HG02943 (cell line): Measurements from ENCODE around the gene CDK17.
"Not testable (repeated sequence)": the region's sequence is repeated elsewhere in the genome, so short reads cannot be mapped to it uniquely, and the experiment has no call there.

Experiments used
- ATAC-seq: cut with Tn5 transposase; IDR thresholded peaks from one replicate; pipeline ENCODE4 v1.9.1; 2021; ENCODE audit warnings: mild to moderate bottlenecking, low read depth, moderate library complexity; ENCODE audit not compliant: unreplicated experiment

Gene CDK17

DNA sequence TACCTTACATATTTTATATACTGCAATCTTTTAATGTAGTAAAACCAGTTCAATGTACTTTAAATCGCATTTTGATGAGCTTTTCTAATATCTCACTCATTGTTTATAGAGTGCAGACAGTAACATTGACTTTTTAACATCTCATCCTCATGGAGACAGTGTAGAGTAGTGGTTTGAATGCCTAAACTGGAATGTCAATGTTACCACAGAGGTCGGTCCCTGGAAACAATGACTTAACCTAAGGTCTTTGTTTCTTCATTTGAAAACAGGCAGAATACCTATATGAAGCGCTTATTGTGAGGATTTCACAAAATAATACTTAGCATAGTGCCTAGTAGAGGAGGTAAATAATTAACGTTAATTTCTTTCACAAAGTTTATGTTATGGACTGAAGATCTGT lies 5.0 kb downstream of the CDK17 start:
- no peak for ATAC-seq

DNA sequence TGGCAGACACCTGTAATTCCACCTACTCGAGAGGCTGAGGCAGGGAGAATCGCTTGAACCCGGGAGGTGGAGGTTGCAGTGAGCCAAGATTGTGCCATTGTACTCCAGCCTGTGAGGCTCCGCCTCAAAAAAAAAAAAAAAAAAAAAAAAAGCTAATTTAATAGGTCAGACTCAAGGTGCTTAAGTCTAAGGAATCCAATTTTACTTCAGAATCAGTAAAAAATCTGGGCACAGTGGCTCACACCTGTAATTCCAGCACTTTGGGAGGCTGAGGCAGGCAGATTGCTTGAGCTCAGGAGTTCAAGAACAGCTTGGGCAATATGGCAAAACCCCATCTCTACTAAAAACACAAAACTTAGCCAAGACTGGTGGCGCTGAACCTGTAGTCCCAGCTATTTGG lies 7.0 kb downstream of the CDK17 start:
- not testable (repeated sequence) for ATAC-seq

DNA sequence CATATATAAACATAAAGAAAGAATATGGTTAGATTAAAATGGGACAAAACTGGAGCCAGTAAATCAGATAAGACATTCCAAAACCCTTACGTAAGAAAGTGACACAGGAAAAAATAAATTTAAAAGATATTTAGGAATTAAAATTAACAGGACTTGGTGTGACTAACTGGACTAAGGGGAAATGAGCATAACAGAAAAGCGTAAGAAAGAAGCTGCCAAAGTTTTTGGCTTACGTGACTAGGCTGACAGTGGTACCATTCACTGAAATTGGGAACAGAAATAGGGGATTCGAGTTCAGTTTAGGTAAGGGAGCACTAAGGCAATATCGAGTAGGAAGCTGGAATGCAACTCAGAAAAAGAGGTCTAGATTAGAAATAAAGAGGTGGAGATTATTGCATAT lies 7.8 kb downstream of the CDK17 start:
- no peak for ATAC-seq

DNA sequence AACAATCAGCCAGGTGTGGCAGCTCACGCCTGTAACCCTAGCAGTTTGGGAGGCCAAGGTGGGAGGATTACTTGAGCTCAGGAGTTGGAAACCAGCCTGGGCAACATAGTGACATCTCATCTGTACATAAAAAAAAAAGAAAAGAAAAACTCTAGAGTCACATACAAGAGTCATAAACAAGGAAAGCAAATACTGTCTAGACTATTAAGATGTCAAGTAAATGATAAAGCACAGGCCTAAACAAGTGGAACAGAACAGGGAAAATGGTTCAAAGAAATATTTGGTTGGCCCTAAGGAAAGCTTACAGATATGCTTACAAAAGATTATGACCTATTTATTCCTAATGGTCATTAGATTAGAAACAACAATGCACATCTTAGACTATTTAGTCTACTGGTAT lies 12.3 kb downstream of the CDK17 start:
- no peak for ATAC-seq

DNA sequence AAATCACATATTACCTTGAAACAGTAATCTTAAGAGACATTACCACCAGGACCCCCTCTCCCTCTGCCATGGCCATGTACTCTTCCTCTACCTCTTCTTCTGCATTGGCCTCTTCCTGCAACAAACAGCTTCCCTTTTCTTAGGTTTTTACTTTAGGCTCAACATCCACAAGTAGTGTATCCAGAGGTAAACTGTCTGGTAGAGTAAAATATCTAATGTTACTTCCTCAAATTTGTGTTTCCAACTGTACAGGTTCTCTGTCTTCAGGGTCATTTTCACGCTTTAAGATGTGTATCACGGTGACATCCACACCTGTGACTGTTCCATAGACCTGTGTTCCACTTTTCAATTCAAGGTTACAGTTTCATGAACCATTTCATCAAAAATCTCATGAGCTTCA lies 13.4 kb downstream of the CDK17 start:
- no peak for ATAC-seq

DNA sequence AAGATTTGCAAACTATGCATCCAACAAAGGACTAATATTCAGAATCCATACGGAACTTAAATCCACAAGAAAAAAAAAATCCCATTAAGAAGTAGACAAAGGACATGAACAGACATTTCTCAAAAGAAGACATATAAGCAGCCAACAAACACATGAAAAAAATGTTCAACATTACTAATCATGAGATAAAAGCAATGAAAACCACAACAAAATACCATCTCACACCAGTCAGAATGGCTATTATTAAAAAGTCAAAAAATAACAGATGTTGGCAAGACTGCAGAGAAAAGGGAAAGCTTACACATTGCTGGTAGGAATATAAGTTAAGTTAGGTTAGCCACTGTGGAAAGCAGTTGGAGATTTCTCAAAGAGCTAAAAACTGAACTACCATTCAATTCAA lies 16.2 kb downstream of the CDK17 start:
- ATAC-seq = no peak

DNA sequence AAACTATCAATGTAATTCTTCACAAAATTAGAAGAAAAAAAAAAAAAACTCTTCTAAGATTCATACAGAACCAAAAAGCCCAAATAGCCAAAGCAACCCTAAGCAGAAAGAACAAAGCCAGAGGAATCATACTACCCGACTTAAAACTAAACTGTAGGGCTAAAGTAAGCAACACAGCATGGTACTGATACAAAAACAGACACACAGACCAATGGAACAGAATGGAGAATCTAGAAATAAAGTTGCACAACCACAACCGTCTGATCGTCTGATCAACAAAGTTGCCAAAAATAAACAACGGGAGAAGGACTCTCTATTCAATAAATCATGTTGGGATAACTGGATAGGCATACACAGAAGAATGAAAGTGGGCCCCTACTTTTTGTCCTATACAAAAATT lies 16.9 kb downstream of the CDK17 start:
- no peak for ATAC-seq

DNA sequence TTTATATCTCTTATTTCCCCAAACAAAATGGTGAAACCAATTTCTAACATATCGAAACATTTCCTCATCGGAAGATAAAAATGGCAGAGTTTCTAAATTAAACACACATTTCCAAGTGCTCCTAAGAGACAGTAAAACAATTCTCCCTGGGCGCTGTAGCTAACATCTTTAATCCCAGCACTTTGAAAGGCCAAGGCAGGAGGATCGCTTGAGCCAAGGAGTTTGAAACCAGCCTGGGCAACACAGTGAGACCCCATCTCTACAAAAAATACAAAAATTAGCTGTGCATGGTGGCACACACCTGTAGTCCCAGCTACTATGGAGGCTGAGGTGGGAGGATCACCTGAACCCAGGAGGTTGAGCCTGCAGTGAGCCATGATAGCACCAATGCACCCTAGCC lies 20.5 kb downstream of the CDK17 start:
- ATAC-seq = not testable (repeated sequence)

DNA sequence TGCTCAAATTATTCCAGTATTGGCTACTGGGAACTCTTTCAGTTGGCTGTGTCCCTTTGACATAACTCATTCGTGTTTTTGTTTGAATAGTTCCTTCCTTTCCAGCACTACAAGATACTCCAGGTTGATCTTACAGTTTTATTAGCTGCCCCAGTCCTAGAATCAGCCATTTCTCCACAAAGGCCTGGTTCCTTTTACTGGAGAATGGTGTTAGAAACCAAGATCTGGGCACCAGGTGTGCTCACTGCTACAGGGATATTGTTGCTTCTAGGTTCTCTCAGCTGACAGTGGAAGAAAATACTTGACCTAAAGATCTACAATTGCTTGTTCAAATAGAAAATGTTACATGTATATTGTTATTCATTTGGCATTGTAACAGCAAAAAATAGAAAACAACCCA lies 21.9 kb downstream of the CDK17 start:
- no peak for ATAC-seq

DNA sequence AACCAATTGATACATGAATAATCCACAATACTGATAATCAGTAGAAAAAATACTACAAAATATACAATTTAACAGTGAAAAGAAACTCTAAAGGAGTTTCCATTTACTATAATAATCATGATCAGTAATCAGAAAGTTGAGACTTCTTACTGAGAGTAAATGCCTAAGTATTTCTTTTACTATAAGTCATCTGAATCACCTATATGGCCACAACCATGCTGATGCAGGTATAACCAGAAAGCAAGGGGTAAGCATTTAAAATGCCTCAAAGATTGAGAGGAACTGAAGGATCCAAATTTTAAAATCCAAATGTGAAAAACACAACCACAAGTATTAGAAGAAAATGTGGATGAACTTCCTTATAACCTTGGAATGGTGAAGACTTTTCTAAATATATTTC lies 23.4 kb downstream of the CDK17 start:
- ATAC-seq = no peak

DNA sequence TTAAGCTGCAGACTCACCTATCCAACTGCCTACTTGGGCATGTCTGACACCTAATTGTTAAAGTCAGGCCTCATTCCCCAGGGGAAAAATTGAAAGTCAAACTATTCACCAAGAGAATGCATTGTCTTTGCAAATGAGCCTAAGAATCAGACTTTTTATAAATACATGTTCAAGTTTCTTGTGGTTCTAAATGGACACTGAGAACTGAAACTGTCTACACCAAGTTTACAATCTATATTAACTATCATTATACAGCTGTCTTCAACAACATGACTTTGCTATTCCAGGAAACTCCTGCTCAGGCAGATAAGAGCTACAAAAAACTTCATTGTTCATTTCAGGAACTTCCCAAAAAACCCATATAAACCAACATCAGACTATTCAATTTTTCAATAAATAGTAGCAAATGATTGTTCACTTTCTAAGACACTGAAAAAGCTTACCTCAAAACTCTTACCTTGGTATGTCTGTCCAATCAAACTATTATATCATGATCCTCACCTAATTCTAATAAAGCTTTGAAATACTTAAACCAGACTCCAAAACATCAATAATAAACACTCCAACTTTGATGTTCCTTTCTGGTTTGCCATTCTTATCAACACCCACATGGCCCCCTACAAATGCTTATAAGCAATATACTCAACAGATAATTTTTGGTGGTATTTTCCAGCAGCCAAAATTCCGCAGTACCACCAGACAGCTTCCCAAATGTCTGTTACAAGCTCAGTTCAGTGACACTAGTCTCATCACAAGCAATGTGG lies 24.2 kb downstream of the CDK17 start:
- ATAC-seq = peak; percentile 78

DNA sequence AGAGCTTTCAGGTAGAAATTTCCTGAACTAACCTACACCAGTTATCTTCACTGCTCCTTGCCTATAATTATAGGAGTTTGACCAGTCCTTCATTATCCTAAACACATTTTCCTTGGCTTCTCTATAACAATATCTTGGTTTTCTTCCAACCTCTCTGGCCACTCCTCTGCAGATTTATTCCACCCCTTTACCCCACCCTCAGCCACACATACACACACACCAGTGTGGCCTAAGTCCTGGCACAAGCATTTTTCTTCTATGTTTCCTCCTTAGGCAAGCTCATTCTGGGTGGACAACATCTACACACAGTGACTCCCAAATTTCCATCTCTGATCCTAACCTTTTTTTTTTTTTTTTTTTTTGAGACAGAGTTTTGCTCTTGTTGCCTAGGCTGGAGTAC lies 25.1 kb downstream of the CDK17 start:
- ATAC-seq = no peak

DNA sequence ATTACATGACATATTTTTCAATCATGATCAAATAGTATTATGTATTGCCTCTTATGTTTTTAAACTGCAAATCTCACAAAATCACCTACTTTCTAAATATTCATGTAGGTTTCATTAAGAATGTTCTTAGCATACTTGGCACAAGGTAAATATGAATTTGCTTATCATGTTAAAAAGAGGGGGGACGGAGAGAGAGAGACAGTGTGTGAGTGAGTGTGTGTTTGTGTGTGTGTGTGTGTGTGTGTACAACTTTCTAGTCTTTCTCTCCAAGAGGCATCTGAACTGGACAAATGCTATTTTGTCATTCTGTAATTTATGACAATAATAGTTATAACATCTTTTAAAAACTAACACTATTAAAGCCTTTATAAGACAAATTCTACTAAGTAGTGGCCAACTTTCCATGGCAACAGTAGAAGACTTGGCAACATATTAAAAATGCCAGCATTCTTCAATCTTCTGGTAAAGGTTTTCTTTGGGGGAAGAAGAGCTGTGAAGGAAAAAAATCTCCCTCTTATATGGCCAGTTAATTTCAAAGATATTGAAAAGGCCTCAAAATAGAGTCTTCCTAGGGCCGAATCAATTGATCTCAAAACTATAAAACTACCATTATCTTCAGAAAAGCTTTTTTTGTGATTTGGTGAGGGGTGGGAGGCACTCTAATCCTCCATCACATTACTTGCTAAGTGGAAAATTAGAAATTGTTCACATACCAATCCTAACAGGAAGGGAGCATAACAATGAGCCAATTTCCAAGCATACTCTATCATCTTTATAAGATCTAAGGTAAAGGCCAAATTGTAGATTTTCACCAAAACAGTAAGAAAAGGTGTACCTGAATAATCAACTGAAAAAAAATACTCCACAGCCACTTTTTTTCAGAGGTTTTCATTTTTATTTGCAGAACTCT lies 28.2 kb downstream of the CDK17 start:
- ATAC-seq = no peak

DNA sequence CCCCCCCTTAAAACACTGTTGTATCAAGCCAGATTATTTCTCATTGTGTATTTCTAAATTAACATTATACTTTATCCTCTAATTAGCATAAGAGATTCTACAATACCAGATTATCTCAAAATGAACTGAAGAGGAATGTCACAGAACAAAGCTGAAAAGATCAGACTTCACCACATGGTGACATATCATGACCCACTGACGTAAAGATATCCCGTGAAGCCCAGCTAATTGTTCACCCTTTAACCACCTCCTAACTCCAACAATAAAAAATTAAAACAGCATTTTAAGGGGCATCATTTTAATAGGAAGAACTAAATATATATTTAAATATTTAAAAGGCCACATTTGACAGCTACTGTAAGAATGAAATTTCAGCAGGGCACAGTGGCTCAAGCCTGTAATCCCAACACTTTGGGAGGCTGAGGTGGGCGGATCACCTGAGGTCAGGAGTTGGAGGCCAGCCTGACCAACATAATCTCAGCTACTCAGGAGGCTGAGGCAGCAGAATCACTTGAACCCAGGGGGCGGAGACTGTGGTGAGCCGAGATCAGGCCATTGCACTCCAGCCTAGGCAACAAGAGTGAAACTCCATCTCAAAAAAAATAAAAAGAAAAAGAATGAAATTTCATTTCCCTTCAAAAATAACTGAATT lies 29.0 kb downstream of the CDK17 start:
- ATAC-seq = no peak

DNA sequence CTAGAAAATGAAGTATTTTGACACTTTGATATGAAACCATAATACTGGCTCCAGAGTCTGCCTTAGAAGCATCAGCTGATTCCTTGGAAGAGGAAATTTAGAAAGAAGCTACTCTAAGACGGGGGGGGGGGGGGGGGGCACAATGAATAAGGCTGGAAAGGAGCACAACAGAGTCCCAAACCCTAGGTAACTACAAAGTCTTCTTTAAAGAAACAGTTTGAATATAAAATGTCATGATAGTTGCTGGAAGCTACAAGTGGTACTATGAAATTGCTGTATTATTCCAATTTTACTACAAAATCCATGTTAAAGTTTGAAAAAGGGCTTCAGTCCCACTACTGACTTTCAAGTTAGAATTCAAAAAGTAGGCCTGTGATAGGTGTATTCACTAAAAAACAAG lies 31.6 kb downstream of the CDK17 start:
- no peak for ATAC-seq

DNA sequence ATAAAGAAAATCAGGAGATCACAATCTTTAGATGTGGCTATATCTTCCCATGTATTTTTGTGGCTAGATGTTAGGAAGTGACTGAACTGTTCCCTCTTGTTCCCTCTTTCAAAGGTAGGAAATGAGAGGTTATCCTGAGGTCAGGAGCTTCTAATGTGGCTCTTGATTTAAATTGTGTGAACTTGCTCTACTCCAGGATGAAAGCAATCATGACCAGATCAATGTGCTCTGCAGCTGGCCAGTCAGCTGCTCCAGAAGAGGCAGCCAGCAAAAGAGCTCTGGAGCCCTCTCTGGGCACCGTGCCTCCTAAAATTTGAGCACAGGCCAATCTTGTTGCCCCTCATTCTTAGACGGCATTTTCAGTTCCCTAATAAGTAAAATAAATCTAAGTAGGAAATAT lies 32.0 kb downstream of the CDK17 start:
- no peak for ATAC-seq

DNA sequence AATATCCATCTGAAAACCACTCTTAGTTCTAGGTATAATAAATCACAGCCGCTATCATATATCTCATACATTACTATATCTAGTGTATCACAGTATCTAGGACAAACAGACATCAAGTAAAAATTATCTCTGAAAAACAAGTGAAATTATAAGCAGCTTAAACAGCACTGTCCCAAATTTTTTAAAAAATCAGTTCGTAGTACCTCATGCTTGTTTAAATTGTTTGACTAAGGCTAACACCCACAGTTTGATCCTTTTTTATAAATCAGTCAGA lies 33.9 kb downstream of the CDK17 start:
- no peak for ATAC-seq

DNA sequence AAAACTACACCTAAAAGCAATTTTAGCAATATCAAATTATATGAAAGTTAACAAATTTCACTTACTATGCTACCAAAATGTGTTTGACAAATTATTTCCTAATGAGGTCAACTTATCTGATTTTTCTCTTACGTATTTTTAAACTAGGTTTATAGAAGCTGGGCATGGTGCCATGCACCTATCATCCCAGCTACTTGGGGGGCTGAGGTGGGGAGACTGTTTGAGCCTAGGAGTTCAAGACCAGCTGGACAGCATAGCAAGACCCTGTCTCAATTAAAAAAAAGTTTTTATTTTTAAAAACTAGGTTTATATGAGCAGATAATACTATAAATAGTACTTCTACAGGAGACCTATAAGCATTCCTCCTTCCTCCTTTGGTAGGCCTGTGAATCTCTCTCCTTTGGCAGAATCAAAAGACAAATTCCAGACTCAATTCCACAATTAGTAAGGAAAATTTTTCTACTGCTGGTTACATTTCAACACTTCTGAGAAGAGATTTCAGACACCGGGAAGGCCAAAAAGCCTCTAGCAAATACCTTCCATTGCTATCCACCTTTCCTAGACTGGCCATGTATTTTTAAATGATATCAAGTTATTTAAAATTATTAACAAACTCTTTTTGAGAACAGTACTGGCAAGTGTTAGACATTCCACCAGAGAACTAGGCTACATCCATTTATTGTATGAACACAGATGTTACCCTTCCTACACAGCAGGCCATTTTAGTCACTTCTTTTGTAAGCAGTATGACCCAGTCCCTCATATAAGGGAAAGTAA lies 34.4 kb downstream of the CDK17 start:
- no peak for ATAC-seq

DNA sequence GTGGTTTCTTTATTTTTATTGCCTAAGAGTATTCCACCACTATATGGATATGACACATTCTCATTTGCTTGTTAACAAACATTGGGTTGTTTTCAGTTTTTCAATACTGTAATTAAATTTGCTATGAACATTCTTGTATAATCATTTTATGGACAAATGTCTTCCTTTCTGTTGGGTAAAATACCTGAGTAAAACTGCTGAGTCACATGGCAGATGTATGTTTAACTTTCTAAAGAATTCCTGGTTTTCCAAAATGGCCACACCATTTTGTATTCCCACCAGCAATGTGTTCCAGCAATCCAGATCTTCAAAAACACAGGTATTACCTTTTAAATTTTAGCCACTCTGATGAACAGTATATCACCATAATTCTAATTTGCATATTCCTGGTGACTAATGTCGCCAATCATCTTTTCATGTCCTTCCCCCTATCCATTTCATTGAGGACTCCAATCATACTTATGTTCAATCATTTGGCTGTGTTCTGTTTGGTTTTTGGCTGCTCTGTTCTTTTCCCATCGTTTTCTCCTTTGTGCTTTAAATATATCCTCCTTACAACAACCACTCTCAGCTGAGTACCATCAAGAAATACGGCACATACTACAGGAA lies 36.0 kb downstream of the CDK17 start:
- ATAC-seq = no peak

DNA sequence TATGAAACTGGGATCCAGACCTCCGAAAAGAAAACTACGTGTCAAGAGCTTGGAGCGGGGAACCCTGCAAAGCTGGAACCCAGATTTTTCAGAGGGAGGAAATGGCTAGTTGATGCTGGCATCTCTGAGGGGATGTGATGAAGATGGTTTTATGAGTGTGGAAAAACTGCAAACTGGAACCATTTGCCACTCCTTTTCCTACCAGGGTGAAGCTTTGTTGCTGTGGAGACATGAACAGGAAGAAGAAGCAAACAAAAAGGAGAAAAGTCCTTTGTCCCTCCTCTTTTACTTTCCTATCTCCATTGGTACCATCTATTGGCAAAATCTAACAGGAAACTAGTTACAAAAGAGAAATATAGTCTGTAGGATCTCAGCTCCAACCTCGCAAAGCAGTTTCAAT lies 39.2 kb downstream of the CDK17 start:
- no peak for ATAC-seq
